HG02981 (cell line): ENCODE results near the gene ACER2.

ENCODE experiments used
- ATAC-seq: cut with Tn5 transposase; IDR thresholded peaks from one replicate; pipeline ENCODE4 v1.9.1; 2021; ENCODE audit warnings: mild to moderate bottlenecking, moderate library complexity; ENCODE audit not compliant: unreplicated experiment

ACER2 gene

GRCh38 chr9:19451240-19452087 is 42.7 kb downstream of the ACER2 start:
- peak; percentile 94 for ATAC-seq

- no peak for ATAC-seq
Measured at GRCh38 chr9:19456426-19456825, 47.6 kb downstream of the ACER2 start.

DNA sequence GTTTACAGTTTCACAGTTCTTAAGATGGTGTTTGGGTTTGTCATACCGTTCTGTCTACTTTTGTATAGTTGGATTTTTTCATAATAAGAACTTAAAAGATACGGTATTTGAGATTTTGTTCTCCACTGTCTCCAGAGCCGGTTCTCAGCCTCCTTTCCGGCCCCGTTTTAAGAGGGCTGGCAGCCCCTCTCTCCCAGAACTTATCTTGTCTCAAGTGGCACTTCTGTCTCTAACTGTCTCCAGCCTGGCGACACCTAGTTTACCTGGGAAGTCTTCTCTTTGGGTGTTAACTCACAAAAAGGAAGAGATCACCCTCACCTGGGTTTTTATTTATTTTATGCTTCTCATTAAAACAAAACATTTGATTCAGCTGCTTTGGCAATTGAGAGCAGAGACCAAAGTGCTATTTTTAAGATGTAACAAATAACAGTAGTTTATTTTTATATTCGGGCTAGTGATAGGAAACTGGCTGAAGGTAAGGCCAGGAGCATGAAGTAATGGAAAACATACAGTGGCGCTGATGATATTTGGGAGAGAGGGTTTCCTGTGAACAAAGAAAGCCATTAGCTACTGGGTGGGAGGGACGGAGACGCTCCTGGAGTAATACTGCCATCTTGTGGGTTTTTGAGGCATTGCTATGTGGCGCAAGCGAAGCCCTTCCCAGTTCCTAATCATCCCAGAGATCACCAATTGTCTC is 48.3 kb downstream of the ACER2 start:
- peak; percentile 78 for ATAC-seq

GRCh38 chr9:19457693-19458009 is 48.8 kb downstream of the ACER2 start:
- ATAC-seq = peak; percentile 13

GRCh38 chr9:19460243-19460642 is 51.4 kb downstream of the ACER2 start:
- ATAC-seq = no peak

DNA sequence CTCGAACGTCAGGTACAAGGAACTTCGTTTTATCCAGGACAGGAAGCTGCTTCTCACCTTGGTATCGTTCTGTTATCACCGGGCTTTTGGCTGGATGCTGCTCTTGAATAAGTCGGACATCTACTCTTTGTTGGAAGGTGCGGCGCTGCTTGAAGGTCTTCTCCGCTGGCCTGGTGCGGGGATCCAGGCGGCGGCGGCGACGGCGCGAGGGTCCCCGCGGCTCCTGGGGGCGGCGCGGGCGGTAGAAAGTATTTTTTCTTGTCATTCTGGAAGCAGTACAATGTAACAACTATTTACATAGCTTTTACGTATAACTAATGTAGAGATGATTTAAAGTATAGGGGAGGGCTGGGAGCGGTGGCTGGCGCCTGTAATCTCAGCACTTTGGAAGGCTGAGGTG is 52.3 kb downstream of the ACER2 start:
- no peak for ATAC-seq

- peak; percentile 3 for ATAC-seq
Measured at GRCh38 chr9:19464061-19464763, 55.4 kb downstream of the ACER2 start.

GRCh38 chr9:19464764-19465585 is 56.2 kb downstream of the ACER2 start:
- peak; percentile 92 for ATAC-seq

GRCh38 chr9:19465586-19466279 is 56.9 kb downstream of the ACER2 start:
- ATAC-seq = no peak

GRCh38 chr9:19466280-19466639 is 57.5 kb downstream of the ACER2 start:
- no peak for ATAC-seq

DNA sequence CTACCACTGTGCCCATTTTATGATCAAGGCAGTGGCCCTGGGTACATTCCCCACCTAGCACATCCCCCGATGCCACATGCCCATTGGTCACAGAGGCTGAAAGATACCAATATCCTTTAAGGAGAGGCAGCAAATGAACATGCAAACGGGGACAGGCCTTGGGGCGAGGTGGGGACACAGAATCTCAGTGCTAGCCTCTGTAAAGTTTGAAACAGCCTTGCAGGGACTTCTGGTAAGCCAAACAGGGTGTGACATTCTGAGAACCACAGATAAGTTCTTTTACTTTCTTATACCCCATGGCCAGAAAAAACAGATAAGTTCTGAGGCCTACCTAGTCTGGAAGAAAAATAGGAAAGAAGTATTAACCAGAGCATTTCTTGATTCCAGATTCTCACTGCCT is 60.5 kb downstream of the ACER2 start:
- no peak for ATAC-seq

GRCh38 chr9:19470567-19470966 is 61.8 kb downstream of the ACER2 start:
- no peak for ATAC-seq

DNA sequence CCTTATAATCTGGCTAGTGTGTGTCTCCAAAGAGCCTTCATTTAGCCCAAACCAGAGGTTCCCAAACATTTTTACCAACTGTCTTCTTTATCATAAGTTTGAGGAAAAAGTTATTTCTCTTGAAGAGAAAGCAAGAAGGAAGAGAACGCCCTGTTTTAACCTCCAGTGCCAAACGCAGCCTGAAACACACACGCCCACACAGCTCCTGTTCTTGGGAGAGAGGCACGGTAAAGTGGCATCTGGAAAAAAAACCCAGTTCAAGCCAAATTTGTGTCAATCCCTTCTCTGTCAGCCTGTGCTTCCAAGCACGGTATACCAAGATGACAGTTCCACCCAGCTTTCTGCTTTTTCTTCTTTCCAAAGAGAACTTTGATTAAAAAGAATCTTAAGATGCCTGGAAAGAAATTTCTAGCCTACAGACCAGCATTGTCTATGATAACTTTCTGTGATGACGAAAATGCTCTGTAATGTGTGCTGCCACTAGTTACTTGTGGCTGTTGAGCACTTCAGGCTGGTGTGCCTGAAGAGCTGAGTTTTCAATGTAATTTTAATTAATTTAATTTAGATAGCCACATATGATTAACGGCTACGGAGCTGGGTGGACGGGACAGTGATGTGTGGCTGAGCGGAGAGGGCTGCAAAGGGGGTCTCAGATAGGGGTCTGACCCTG is 62.3 kb downstream of the ACER2 start:
- ATAC-seq = no peak

DNA sequence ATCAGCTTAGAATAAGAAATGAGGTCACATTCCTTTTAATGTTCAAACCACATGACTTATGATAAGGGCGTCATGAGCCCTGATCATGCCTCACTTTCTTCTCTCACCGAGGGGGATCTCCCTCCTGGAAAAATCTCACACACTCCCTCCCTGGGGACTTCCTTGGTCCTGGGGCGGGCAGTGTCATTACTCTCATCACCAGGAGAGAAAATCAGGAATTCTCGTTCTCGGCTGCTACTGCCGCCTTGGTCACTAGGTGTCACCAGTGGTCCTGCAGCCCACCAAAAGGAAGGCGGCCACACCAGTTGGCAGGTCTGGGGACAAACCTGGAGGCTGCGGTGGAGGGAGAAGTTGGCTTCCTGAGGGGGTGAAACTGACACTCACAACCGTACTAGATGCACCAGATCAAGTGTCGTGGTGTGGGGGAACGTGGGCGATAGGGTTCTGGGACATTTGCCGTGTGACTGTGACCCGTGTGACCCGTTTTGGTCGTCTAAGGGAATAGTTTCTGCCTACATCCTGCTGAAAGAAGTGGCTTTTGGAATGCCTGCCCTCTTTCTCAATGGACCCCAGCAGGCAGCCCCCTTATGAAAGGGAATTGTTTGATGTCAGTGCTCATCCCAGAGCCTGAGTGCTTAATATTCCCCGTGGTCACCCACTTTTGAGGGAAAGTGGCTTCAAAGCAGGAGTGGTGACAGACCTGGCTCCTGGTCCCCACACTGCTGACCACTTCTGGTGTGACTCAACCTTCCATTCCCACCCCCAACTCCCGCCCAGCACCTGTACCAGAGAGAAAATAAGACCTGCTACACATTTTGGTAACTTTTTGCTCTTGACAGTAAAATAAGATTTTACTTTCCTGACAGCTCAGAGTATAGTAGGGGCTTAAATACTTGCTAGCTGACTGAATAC is 63.2 kb downstream of the ACER2 start:
- peak; percentile 76 for ATAC-seq

DNA sequence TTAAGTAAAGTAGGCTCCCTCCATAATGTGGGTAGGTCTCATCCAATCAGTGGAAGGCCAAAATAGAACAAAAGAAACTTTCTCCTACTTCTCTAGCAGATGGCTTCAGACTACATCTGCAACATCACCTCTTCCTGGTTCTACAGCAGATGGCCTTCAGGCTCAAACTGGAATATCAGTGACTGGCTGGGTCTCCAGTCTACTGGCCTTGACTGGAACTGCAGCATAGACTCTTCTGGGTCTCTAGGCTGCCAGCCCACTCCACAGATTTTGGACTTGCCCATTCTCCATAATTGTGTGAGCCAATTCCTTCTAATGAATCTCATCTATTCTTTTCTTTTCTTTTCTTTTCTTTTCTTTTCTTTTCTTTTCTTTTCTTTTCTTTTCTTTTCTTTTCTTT is 64.8 kb downstream of the ACER2 start:
- ATAC-seq = no peak

DNA sequence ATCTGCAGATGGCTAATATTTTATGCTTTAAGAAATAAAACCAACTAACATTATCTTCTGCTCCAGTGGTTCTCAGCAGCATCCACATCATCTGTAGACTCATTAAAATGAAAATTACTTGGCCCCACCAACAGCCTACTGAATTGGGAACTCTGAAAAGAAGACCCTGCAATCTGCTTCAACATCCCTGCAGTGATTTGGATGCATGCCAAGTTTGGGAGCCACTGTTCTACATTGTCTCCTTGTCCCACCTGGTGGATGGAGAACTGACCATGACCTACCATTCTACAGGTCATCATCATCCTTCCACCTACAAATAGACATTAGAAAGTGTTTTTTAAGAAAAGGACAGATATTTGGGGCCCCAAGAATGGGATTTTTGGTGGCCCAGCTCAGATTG is 71.1 kb downstream of the ACER2 start:
- ATAC-seq = no peak

GRCh38 chr9:19480345-19480744 is 71.5 kb downstream of the ACER2 start:
- ATAC-seq = no peak

GRCh38 chr9:19481121-19481870 is 72.5 kb downstream of the ACER2 start:
- ATAC-seq = no peak
